GM08714 (cell line): ENCODE results near the gene PYDC2.
"Not testable (repeated sequence)": the region's sequence is repeated elsewhere in the genome, so short reads cannot be mapped to it uniquely, and the experiment has no call there.

Source experiments
- H3K4me3 ChIP-seq: fragments of 200-500 bp; sonication (Bioruptor generic); 2 replicates; pipeline ENCODE4 v1.5.1; 2014; ENCODE audit warnings: mild to moderate bottlenecking, low read length, inconsistent platforms
- ZNF274 ChIP-seq: IDR thresholded peaks from 2 replicates; pipeline ENCODE4 v1.6.1; 2012; ENCODE audit warnings: mild to moderate bottlenecking, low read depth, low read length

Gene PYDC2

GRCh38 chr3:191440532-191440931 is 20.4 kb upstream of the PYDC2 start:
- no peak overlapping the region for H3K4me3 ChIP-seq
- TF ChIP-seq ZNF274 = no peak

- TF ChIP-seq ZNF274 = no peak
These were observed 19.3 kb upstream of the PYDC2 start for GRCh38 chr3:191441687-191442086.

GRCh38 chr3:191444569-191444968 is 16.4 kb upstream of the PYDC2 start:
- H3K4me3 ChIP-seq = no peak overlapping the region
- no peak for TF ChIP-seq ZNF274

More at GRCh38 chr3:191441687-191442086, 19.3 kb upstream of the PYDC2 start:
- no peak overlapping the region for H3K4me3 ChIP-seq

- H3K4me3 ChIP-seq = no peak overlapping the region
- no peak for TF ChIP-seq ZNF274
These were observed 11.7 kb upstream of the PYDC2 start for GRCh38 chr3:191449256-191449655.

GRCh38 chr3:191455257-191455952 is 5.6 kb upstream of the PYDC2 start:
- TF ChIP-seq ZNF274 = no peak

GRCh38 chr3:191460360-191460759 is 603 bp upstream of the PYDC2 start:
- TF ChIP-seq ZNF274 = no peak
- no peak overlapping the region for H3K4me3 ChIP-seq

More at GRCh38 chr3:191455257-191455952, 5.6 kb upstream of the PYDC2 start:
- H3K4me3 ChIP-seq = no peak overlapping the region

GRCh38 chr3:191470080-191470479 is 9.1 kb downstream of the PYDC2 start:
- no peak overlapping the region for H3K4me3 ChIP-seq
- TF ChIP-seq ZNF274 = no peak

- no peak overlapping the region for H3K4me3 ChIP-seq
- TF ChIP-seq ZNF274 = no peak
These were observed 9.6 kb downstream of the PYDC2 start for GRCh38 chr3:191470545-191470944.

GRCh38 chr3:191473661-191474198 is 12.8 kb downstream of the PYDC2 start:
- no peak overlapping the region for H3K4me3 ChIP-seq
- TF ChIP-seq ZNF274 = no peak

GRCh38 chr3:191476066-191476772 is 15.3 kb downstream of the PYDC2 start:
- TF ChIP-seq ZNF274 = no peak

GRCh38 chr3:191483994-191484393 is 23.0 kb downstream of the PYDC2 start:
- not testable (repeated sequence) for H3K4me3 ChIP-seq

More at GRCh38 chr3:191476066-191476772, 15.3 kb downstream of the PYDC2 start:
- no peak overlapping the region for H3K4me3 ChIP-seq

- TF ChIP-seq ZNF274 = no peak
- H3K4me3 ChIP-seq = no peak overlapping the region
These were observed 23.5 kb downstream of the PYDC2 start for GRCh38 chr3:191484461-191484860.

GRCh38 chr3:191492601-191493000 is 31.6 kb downstream of the PYDC2 start:
- TF ChIP-seq ZNF274 = no peak
- no peak overlapping the region for H3K4me3 ChIP-seq

- no peak overlapping the region for H3K4me3 ChIP-seq
- no peak for TF ChIP-seq ZNF274
These were observed 32.4 kb downstream of the PYDC2 start for GRCh38 chr3:191493336-191493735.

- H3K4me3 ChIP-seq = no peak overlapping the region
- TF ChIP-seq ZNF274 = no peak
These were observed 38.5 kb downstream of the PYDC2 start for GRCh38 chr3:191499307-191500080.
